Activated naive CD8-positive, alpha-beta T cell (primary cell): Measurements from ENCODE around the gene HPCAL1.
"Not testable (repeated sequence)": the region's sequence is repeated elsewhere in the genome, so short reads cannot be mapped to it uniquely, and the experiment has no call there.

ENCODE experiments used
- H3K27ac Mint-ChIP-seq: one replicate; pipeline ENCODE4 v1.8.0; 2021; ENCODE audit warnings: mixed read lengths
- H3K27me3 Mint-ChIP-seq: one replicate; pipeline ENCODE4 v1.8.0; 2021; ENCODE audit warnings: mixed read lengths
- H3K36me3 Mint-ChIP-seq: one replicate; pipeline ENCODE4 v1.8.0; 2021; ENCODE audit warnings: mixed read lengths
- H3K4me1 Mint-ChIP-seq: one replicate; pipeline ENCODE4 v1.8.0; 2021; ENCODE audit warnings: low read depth, mixed read lengths
- H3K4me3 Mint-ChIP-seq: one replicate; pipeline ENCODE4 v1.8.0; 2021; ENCODE audit warnings: mild to moderate bottlenecking, mixed read lengths
- H3K9me3 Mint-ChIP-seq: one replicate; pipeline ENCODE4 v1.8.0; 2021; ENCODE audit warnings: low read depth, mixed read lengths

HPCAL1 gene

DNA sequence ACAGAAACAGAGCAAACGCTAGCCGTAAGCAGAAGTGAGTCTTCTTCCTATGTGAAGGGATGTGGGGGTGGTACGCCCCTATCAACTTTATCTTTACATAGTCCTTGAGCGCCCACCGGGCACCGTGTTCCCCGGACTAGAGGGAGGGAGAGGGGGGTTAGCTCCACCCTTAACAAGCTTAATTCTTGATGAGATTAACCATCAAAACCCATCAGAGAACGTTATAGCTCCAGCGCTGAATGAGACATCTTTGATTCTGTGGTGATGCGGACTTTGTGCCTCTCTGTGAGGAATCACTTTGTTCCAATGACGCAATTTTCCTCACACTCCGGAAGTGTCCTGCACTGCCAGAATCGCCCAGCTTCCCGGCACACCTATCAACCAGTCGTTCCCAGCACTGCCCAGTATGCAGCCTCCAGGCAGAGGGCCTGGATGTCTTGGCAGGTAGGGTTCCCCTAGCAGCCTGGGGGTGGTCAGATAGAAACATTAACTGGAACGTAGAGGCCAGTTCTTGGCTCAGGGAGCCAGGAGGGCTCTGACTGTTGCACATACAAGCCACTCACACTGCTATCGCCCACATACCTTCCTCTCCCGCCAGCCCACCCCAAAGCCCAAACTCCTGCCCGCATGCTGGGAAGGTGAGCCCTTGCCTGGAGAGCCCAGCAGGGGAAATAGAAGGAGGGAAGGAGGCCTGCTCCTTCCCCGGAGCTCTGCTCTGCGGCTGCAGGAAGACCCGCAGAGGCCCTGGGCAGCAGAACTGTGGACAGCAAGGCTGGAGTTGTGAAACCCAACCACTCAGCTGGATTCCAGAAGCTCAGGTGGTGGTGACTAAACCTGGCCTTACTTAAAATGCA, 147.4 kb downstream of the HPCAL1 start:
- peaks cover 30% of the 10 kb centered on the region for H3K4me1 Mint-ChIP-seq
- peak overlapping the region; percentile 88 for H3K4me3 Mint-ChIP-seq
- no peaks in the 10 kb centered on the region for H3K27me3 Mint-ChIP-seq
- peaks cover 7% of the 10 kb centered on the region for H3K36me3 Mint-ChIP-seq
- H3K9me3 Mint-ChIP-seq: no peaks in the 10 kb centered on the region
- peak overlapping the region; percentile 34 for H3K27ac Mint-ChIP-seq

DNA sequence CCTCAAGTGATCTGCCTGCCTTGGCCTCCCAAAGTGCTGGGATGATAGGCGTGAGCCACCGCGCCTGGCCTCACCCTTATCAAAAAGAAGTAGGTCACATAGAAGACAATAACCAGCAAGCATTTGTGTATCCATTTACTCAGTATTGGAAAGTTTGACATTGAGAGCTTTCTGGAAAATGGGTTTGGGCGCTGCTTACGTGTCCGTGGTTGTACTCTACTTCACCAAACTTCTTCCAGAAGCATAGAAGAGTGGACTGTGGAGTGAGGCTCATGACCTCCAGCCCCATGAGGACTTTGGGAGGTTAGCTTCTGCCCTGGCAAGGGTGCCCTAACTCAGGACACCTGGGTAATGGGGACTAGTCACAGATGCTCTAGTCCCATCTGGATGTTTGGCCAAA, 149.1 kb downstream of the HPCAL1 start:
- Mint-ChIP-seq H3K9me3 (no peaks in the 10 kb centered on the region), H3K27ac (no peak overlapping the region), H3K4me1 (peaks cover 20% of the 10 kb centered on the region), H3K4me3 (no peak overlapping the region), H3K36me3 (peaks cover 7% of the 10 kb centered on the region), H3K27me3 (no peaks in the 10 kb centered on the region)

DNA sequence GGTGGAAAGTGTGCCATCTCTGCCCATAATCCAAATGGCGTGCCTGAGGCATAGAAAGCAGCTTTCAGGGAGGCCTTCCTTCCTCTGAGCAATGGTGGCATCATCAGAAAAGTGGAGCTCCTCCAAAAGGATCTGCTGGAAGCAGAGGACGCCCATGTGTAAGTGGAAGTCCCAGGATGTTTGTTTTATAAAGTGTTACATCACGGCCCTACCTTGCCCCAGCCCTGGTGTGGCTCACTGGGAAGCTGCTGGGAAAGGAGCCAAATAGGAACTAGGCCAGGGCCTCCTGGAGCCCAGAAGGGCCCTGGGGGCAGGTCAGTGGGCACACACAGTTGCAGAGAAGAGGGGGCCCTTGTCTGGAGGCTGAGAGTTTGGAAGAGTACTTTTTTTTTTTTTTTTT, 149.6 kb downstream of the HPCAL1 start:
- peaks cover 18% of the 10 kb centered on the region for H3K4me1 Mint-ChIP-seq
- H3K9me3 Mint-ChIP-seq: no peaks in the 10 kb centered on the region
- H3K27me3 Mint-ChIP-seq: no peaks in the 10 kb centered on the region
- H3K27ac Mint-ChIP-seq: no peak overlapping the region
- no peak overlapping the region for H3K4me3 Mint-ChIP-seq
- H3K36me3 Mint-ChIP-seq: peaks cover 3% of the 10 kb centered on the region

DNA sequence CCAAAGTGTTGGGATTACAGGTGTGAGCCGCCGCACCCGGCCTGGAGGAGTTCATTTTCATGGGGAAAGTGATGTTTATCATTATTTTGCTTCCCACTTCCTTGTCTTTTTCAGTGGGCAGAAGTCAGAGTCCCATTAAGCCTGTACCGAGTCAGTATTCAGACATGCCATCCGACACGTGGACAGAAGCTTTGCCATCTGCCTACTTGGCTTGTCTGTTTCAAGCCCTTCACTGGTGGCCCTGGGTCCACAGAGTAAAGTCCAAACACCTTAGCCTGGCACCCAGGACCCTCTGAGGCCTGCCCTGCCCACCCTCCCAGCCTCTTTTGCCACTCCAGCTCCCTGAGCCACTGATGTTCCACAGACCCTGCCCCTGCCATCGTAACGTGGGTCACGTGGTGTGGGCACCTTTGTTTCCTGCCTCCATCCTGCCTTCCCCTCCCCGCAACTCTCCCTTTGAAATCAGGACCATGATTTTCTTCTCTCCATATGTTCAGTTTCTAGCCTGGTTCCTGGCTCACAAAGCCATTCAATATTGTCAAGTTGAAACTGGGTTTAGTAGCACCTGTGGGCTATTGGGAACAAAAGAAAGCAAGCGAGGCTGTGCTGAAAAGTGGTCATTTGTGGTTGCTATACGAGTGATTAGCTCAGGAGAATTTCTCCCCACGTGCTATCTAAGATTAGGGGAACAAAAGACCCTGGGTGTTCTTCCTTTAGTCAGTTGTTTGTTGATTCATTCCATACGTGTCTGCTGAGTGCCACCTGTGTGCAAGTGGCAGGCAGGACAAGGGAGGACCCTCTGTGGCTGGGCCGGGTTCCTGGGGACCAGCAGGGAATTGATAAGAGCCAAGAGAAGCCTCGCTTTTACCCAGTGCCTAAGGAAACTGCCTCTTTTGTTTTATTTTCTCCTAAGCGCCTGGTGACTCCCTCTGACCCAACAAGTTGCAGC, 150.5 kb downstream of the HPCAL1 start:
- no peak overlapping the region for H3K27ac Mint-ChIP-seq
- H3K4me1 Mint-ChIP-seq: peaks cover 17% of the 10 kb centered on the region
- peaks cover 2% of the 10 kb centered on the region for H3K36me3 Mint-ChIP-seq
- no peaks in the 10 kb centered on the region for H3K27me3 Mint-ChIP-seq
- H3K9me3 Mint-ChIP-seq: no peaks in the 10 kb centered on the region
- no peak overlapping the region for H3K4me3 Mint-ChIP-seq

DNA sequence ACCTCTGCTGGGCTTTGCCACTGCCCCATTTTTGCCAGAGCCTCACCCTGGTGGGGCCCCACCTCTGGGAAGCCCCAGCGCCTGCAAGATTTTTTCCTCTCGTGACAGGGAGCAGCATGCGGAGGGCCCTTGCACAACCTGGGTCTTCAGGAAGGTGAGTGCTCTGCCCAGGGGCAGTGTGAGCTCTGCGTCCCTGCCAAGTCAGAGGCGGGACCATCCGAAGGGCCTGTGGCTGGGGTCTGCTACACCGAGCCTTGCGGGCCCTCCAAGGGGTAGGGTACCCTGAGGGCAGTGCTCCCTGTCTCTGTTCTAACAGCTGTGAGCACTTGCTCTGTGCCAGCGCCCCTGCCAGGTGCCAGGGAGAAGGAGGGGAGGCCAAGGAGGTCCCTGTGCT, 151.2 kb downstream of the HPCAL1 start:
- Mint-ChIP-seq H3K27me3 (no peaks in the 10 kb centered on the region), H3K4me3 (no peak overlapping the region), H3K36me3 (peaks cover 2% of the 10 kb centered on the region), H3K4me1 (peaks cover 17% of the 10 kb centered on the region), H3K27ac (no peak overlapping the region), H3K9me3 (no peaks in the 10 kb centered on the region)

DNA sequence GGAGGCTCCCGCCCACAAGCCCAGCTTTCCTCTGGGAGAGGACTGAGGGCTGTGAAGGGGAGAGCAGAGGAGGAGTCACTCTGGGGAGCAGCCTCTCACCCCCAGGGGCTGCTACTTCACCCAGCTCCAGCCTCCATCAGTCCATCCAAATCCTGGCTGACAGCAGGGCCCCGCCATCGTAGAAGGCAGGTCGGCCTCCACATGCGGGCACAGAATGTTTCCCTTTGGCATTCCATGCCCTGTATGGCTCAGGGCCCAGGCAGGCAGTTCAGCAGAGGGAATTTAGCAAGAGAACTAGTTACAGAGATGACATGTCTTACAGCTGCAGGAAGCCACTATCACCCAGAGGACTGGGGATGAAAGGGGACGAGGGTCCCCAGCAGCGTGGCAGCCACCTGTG, 151.8 kb downstream of the HPCAL1 start:
- peaks cover 2% of the 10 kb centered on the region for H3K36me3 Mint-ChIP-seq
- H3K27ac Mint-ChIP-seq: no peak overlapping the region
- peaks cover 12% of the 10 kb centered on the region for H3K4me1 Mint-ChIP-seq
- H3K27me3 Mint-ChIP-seq: no peaks in the 10 kb centered on the region
- no peak overlapping the region for H3K4me3 Mint-ChIP-seq
- H3K9me3 Mint-ChIP-seq: no peaks in the 10 kb centered on the region

DNA sequence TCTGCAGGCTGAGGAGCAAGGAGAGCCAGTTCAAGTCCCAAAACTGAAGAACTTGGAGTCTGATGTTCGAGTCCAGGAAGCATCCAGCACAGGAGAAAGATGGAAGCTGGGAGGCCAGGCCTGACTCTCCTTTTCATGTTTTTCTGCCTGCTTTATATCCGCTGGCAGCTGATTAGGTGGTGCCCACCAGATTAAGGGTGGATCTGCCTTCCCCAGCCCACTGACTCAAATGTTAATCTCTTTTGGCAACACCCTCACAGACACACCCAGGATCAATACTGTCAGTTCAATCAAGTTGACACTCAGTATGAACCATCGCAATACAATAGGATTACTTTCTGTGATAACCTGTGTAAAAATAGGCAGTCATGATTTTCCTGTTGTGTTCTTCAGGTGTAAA, 154.5 kb downstream of the HPCAL1 start:
- H3K4me1 Mint-ChIP-seq, H3K9me3 Mint-ChIP-seq, H3K27ac Mint-ChIP-seq, H3K36me3 Mint-ChIP-seq, H3K4me3 Mint-ChIP-seq, H3K27me3 Mint-ChIP-seq: not testable (repeated sequence)

DNA sequence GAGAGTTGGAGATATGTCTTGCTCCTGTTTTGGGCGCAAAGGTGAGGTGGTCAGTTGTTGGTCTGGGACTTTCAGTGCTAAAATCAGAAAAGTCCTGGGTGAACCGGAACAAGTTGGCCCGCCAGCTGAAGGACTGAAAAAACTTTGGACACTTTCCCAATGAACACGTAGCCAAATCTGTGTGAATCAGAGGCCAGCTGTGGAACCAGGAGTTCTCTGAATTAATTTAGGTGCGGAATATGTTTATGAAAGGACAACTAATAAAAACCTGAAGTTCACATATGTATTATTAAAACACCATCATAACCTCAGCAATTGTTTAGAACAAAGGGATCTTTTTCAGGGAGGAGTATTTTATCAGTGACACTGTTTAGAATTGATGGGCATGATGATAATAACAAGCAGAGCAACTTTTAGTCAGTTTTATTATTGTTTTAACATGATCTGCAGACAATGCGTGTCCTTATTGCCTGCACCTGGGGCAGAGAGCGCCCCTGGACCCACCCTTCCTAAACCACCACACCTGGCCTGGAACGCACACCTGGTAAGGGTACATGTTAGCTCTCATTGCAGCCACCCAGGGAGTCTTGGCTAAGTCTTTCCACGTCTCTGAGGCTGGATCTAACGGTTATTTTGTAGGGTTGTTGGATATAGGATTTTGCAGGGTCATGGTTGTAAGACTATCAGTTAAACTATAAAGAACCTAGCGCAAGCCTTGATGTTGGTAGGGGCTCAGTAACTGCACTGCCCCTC, 155.3 kb downstream of the HPCAL1 start:
- H3K36me3 Mint-ChIP-seq: no peaks in the 10 kb centered on the region
- H3K9me3 Mint-ChIP-seq: no peaks in the 10 kb centered on the region
- H3K27ac Mint-ChIP-seq: no peak overlapping the region
- H3K27me3 Mint-ChIP-seq: peaks cover 1% of the 10 kb centered on the region
- peaks cover 3% of the 10 kb centered on the region for H3K4me1 Mint-ChIP-seq
- H3K4me3 Mint-ChIP-seq: no peak overlapping the region

DNA sequence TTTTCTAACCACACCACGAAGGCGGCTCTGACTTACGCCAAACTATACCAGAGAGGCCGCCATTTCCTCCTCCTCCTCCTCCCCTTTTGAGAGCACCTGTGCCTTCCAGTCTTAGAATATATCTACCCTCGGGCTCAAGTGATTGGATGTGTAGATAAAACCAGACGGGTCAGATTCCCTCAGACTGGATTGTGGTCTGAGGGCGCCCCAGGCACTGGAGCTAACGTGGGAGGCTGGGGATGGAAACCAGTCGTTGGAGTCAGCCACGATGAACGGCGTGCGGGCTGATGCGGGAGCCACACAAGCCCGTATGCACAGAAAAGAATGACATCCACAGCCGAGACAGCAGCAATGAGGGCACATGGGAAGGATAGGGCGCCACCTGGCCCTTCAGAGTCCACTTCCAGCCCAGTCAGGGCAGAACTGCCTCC, 157.7 kb downstream of the HPCAL1 start:
- Mint-ChIP-seq H3K9me3 (no peaks in the 10 kb centered on the region), H3K4me3 (no peak overlapping the region), H3K27ac (no peak overlapping the region), H3K4me1 (no peaks in the 10 kb centered on the region), H3K36me3 (no peaks in the 10 kb centered on the region), H3K27me3 (peaks cover 1% of the 10 kb centered on the region)

DNA sequence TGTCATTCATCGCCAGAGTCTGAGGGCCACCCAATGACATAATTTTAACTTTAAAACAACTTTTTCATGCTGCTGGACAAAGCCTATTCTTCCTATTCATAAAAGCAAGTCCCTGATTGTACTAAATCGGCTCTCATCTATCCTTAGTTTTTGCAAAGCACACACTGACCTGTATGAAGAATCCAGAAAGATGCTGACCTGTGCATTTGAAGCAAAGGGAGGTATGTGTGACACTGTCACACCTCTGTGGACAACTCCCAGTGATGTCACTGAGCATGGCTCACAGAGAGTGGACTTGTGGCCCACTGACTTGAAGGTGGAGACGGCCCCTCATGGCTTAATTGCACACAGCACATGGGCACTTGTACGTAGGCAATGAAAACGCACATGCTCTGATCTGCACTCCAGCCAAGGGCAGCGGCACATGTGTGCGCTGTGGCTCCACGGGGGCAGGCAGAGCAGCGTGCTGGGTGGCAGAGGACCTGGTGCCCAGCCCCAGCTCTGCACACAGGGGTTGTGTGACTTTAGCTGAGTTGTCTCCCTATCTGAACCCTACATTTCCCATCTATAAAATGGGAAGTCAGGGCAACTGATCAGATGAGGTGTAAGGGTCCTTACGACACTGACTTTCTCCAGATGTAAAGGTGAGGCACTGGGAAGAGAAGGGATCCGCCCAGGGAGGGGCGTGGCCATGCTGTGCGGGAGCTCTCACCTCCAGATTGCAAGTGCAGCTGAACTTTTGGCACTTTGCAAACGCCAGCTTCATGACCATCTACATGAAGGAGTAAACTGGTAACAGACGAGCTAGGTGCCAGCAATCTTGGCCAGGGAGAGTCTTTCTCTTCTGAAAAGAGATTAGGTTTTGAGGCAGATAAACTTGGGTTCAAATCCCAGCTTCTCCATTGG, 159.7 kb downstream of the HPCAL1 start:
- Mint-ChIP-seq H3K4me1 (no peaks in the 10 kb centered on the region), H3K27ac (no peak overlapping the region), H3K4me3 (no peak overlapping the region), H3K9me3 (no peaks in the 10 kb centered on the region), H3K27me3 (peaks cover 1% of the 10 kb centered on the region), H3K36me3 (no peaks in the 10 kb centered on the region)

DNA sequence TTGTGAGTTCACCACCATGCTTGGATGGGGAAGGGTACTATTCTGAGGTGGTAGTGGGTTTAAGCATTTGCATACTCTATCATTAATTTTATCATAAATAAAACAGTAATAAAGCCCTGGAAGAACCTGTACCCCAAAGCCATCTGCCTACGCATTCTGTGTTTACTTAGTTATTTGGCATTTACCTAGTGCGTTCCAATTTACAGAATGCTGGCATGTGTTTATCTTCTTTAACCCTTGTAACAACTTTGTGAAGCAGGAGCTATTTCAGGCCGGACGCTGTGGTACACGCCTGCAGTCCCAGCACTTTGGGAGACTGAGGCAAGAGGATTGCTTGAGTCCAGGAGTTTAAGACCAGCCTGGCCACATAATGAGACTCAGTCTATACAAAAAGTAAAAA, 163.2 kb downstream of the HPCAL1 start:
- Mint-ChIP-seq H3K27ac (no peak overlapping the region), H3K27me3 (peaks cover 1% of the 10 kb centered on the region), H3K4me3 (no peak overlapping the region)

DNA sequence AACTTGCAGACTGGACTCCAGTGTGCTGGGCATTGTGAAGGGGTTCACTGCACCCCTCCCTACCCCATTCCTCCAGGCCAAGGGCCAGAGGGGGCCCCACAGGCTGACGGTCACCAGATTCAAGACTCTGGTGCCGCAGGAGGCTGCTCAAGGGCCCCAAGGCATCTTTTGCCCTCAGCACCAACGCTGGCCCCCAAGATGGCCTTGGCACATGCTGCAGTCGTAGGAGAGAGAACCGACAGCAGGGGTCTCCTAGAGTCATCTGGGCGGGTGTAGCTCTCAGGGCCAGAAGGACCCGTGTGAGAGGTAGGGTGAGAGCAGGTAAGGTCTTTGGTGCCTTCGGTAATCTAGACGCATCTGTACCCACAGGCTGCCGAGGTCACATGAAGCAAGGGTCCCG, 164.1 kb downstream of the HPCAL1 start:
- H3K36me3 Mint-ChIP-seq: no peaks in the 10 kb centered on the region
- H3K4me3 Mint-ChIP-seq: no peak overlapping the region
- no peaks in the 10 kb centered on the region for H3K4me1 Mint-ChIP-seq
- peaks cover 1% of the 10 kb centered on the region for H3K27me3 Mint-ChIP-seq
- no peak overlapping the region for H3K27ac Mint-ChIP-seq
- no peaks in the 10 kb centered on the region for H3K9me3 Mint-ChIP-seq

More for the DNA sequence above, 163.2 kb downstream of the HPCAL1 start:
- H3K36me3 Mint-ChIP-seq: no peaks in the 10 kb centered on the region
- no peaks in the 10 kb centered on the region for H3K4me1 Mint-ChIP-seq
- H3K9me3 Mint-ChIP-seq: no peaks in the 10 kb centered on the region

DNA sequence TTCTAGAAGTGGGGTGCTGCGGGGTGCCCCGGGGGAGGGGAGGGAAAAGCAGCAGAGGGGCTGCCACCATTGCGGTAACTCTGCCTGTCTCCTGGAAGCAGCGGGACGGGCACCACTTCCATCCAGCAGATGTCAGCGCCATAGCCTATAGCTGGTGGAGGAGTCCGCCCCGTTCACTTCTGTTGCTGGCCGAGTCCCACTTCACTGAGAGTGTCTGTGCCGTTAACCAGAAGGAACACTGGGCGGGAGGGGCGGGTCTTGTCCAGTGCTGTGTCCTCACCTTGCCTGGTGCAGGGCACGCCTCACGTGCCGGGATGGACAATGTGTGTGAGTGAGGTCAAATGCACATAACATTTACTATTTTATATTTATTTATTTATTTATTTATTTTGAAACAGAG, 164.7 kb downstream of the HPCAL1 start:
- Mint-ChIP-seq H3K27me3 (no peaks in the 10 kb centered on the region), H3K9me3 (no peaks in the 10 kb centered on the region), H3K4me1 (no peaks in the 10 kb centered on the region), H3K36me3 (no peaks in the 10 kb centered on the region), H3K4me3 (no peak overlapping the region), H3K27ac (no peak overlapping the region)

DNA sequence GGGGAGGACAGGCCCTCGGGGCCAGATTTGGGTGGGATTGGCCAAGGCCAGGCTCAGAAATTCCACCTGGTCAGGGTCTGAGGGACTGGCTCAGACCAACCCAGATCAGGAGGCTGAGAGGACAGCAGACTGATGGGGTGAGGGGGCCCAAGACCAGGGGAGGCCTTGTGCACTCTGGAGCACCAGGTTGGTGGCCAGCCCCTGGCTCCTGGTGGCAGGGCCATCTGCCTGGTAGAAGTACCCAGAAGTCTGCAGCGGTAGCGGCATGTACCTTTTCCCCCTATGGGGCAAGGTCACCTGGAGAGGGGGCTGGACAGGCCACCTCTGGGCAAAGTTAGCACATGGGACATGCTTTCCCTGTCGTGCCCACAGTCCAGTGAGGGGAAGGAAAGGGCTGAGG, 166.6 kb downstream of the HPCAL1 start:
- Mint-ChIP-seq H3K4me1 (no peaks in the 10 kb centered on the region), H3K27ac (no peak overlapping the region), H3K27me3 (no peaks in the 10 kb centered on the region), H3K9me3 (no peaks in the 10 kb centered on the region), H3K36me3 (no peaks in the 10 kb centered on the region), H3K4me3 (no peak overlapping the region)
